ENCODE measurements around the gene CRCP.
"Not testable (repeated sequence)": the region's sequence is repeated elsewhere in the genome, so short reads cannot be mapped to it uniquely, and the experiment has no call there.

CRCP gene

DNA sequence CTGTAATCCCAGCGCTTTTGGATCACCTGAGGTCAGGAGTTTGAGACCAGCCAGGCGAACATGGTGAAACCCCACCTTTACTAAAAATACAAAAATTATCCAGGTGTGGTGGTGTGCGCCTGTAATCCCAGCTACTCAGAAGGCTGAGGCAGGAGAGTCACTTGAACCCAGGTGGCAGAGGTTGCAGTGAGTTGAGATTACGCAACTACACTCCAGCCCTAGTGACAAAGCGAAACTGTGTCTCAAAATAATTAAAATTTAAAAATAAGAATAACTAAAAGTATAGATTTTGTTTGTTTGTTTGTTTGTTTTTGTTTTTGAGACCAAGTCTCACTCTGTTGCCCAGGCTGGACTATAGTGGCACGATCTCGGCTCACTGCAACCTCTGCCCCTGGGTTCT is 41.4 kb downstream of the CRCP start:
- DNase-seq; H3K4me3 ChIP-seq (ENCODE audit: control insufficient read depth in 1 of 7, extremely low read depth in 1 of 7, insufficient read depth in 4 of 7, low read depth in 2 of 7, low read length in 6 of 7); H3K27me3 ChIP-seq (replicated peaks in 2 of 5; ENCODE audit: control insufficient read depth in 4 of 5, insufficient read depth in 5 of 5, low read length in 4 of 5); H3K4me1 ChIP-seq (ENCODE audit: control extremely low read depth in 1 of 4, control insufficient read depth in 4 of 4, insufficient read depth in 4 of 4, low read length in 3 of 4); CTCF ChIA-PET; H3K27ac ChIP-seq (ENCODE audit: insufficient read depth in 1 of 2, low read depth in 1 of 2, low read length in 2 of 2, poor library complexity in 1 of 2, severe bottlenecking in 2 of 2): not testable (repeated sequence)
- Histone ChIP-seq H3K36me3 (ENCODE audit: control insufficient read depth in 4 of 4, insufficient read depth in 4 of 4, low read length in 3 of 4) (peaks cover 14 to 63% (median 39%) of the 10 kb centered on the region in 4 experiments), H3K9me3 (ENCODE audit: control extremely low read depth in 1 of 5, control insufficient read depth in 4 of 5, insufficient read depth in 2 of 5, low read depth in 1 of 5, low read length in 4 of 5) (peaks cover 0 to 19% (median 3%) of the 10 kb centered on the region in 5 experiments)
- WGBS (ENCODE audit: insufficient coverage): 93% methylated on average over 4 of the region's 7 CpGs
- POLR2A ChIA-PET: interaction anchor here (0.6 kb wide), 1 partner anchor 94 kb away, joined by 4 read pairs; no protein-coding TSS in a partner anchor

DNA sequence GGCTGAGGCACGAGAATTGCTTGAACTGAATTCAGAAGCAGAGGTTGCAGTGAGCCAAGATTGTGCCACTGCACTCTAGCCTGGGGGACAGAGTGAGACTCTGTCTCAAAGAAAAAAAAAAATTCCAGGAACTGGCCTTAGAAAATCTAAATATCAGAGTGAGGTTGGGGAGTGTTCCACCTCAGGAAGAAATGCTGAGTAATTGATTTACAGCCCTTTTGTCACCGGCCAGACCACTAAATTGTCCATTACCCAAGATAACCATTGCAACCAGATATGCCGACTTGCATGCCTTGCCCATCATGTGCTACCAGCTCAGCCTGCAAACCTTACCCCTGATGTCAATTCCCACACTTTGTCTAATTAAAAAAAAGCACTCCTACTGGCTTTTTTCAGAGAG is 42.4 kb downstream of the CRCP start:
- Histone ChIP-seq H3K4me3 (ENCODE audit: control insufficient read depth in 1 of 7, extremely low read depth in 1 of 7, insufficient read depth in 4 of 7, low read depth in 2 of 7, low read length in 6 of 7) (no peak overlapping the region), H3K36me3 (ENCODE audit: control insufficient read depth in 4 of 4, insufficient read depth in 4 of 4, low read length in 3 of 4) (peaks cover 14 to 56% (median 31%) of the 10 kb centered on the region in 4 experiments), H3K4me1 (ENCODE audit: control extremely low read depth in 1 of 4, control insufficient read depth in 4 of 4, insufficient read depth in 4 of 4, low read length in 3 of 4) (peaks cover 0 to 4% (median 1%) of the 10 kb centered on the region in 4 experiments), H3K27me3 (replicated peaks in 2 of 5; ENCODE audit: control insufficient read depth in 4 of 5, insufficient read depth in 5 of 5, low read length in 4 of 5) (no peaks in the 10 kb centered on the region), H3K27ac (ENCODE audit: insufficient read depth in 1 of 2, low read depth in 1 of 2, low read length in 2 of 2, poor library complexity in 1 of 2, severe bottlenecking in 2 of 2) (no peak overlapping the region), H3K9me3 (ENCODE audit: control extremely low read depth in 1 of 5, control insufficient read depth in 4 of 5, insufficient read depth in 2 of 5, low read depth in 1 of 5, low read length in 4 of 5) (peaks cover 0 to 19% (median 3%) of the 10 kb centered on the region in 5 experiments)
- ChIA-PET CTCF (interaction anchor here (0.7 kb wide), 1 partner anchor 198 kb away, joined by 4 read pairs; no protein-coding TSS in a partner anchor), POLR2A (no interaction called here)
- WGBS (ENCODE audit: insufficient coverage): 27% methylated on average over 3 of the region's 3 CpGs
- peak; percentile 10 to 55 (median 19) for DNase-seq

DNA sequence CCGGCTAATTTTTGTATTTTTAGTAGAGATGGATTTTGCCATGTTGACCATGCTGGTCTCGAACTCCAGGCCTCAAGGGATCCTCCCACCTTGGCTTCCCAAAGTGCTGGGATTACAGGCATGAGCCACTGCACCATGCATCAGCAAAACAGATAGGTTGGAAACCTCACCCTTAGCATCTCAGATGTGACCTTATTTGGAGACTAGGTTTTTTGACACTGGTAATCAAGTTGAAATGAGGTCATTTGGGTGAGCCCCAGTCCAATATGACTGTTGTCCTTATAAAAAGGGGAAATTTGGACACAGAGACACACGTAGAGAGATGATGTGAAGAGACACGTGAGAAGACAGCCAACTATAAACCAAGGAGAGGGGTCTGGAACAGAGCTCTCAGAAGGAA is 48.0 kb downstream of the CRCP start:
- DNase-seq: no peak
- H3K4me1 ChIP-seq (ENCODE audit: control extremely low read depth in 1 of 4, control insufficient read depth in 4 of 4, insufficient read depth in 4 of 4, low read length in 3 of 4): no peaks in the 10 kb centered on the region
- ChIA-PET POLR2A (no interaction called here), CTCF (interaction anchor here (0.6 kb wide), 1 partner anchor 28 kb away, joined by 3 read pairs; no protein-coding TSS in a partner anchor)
- H3K4me3 ChIP-seq (ENCODE audit: control insufficient read depth in 1 of 7, extremely low read depth in 1 of 7, insufficient read depth in 4 of 7, low read depth in 2 of 7, low read length in 6 of 7): no peak overlapping the region
- H3K27me3 ChIP-seq (replicated peaks in 2 of 5; ENCODE audit: control insufficient read depth in 4 of 5, insufficient read depth in 5 of 5, low read length in 4 of 5): no peaks in the 10 kb centered on the region
- no peak overlapping the region for H3K27ac ChIP-seq (ENCODE audit: insufficient read depth in 1 of 2, low read depth in 1 of 2, low read length in 2 of 2, poor library complexity in 1 of 2, severe bottlenecking in 2 of 2)
- H3K36me3 ChIP-seq (ENCODE audit: control insufficient read depth in 4 of 4, insufficient read depth in 4 of 4, low read length in 3 of 4): peaks cover 6 to 17% (median 8%) of the 10 kb centered on the region in 4 experiments
- 88% methylated on average over 2 of the region's 4 CpGs for WGBS (ENCODE audit: insufficient coverage)
- H3K9me3 ChIP-seq (ENCODE audit: control extremely low read depth in 1 of 5, control insufficient read depth in 4 of 5, insufficient read depth in 2 of 5, low read depth in 1 of 5, low read length in 4 of 5): peaks cover 0 to 19% (median 3%) of the 10 kb centered on the region in 5 experiments

DNA sequence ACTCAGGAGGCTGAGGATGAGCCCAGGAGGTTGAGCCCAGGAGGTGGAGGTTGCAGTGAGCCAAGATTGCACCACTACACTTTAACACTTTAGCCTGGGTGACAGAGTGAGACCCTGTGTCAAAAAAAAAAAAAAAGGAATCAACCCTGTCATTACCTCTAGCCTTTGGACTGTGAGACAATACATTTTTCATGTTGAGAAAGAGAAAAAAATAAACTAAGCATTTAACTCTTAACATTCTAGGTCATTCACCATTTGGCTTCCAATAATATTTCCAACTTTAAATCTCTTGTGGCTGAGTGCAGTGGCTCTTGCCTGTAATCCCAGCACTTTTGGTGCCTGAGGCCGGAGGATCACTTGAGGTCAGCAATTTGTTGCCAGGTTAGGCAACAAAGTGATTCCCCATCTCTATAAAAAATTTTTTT is 48.6 kb downstream of the CRCP start:
- H3K27me3 ChIP-seq (replicated peaks in 2 of 5; ENCODE audit: control insufficient read depth in 4 of 5, insufficient read depth in 5 of 5, low read length in 4 of 5): no peaks in the 10 kb centered on the region
- peaks cover 3 to 11% (median 4%) of the 10 kb centered on the region in 4 experiments for H3K36me3 ChIP-seq (ENCODE audit: control insufficient read depth in 4 of 4, insufficient read depth in 4 of 4, low read length in 3 of 4)
- ChIA-PET CTCF (interaction anchor here (0.6 kb wide), 1 partner anchor 27 kb away, joined by 3 read pairs; no protein-coding TSS in a partner anchor), POLR2A (no interaction called here)
- H3K9me3 ChIP-seq (ENCODE audit: control extremely low read depth in 1 of 5, control insufficient read depth in 4 of 5, insufficient read depth in 2 of 5, low read depth in 1 of 5, low read length in 4 of 5): peaks cover 0 to 14% (median under 1%) of the 10 kb centered on the region in 5 experiments
- 100% methylated on average over 1 of the region's 1 CpG for WGBS (ENCODE audit: insufficient coverage)
- peaks cover 0 to 3% (median 0%) of the 10 kb centered on the region in 4 experiments for H3K4me1 ChIP-seq (ENCODE audit: control extremely low read depth in 1 of 4, control insufficient read depth in 4 of 4, insufficient read depth in 4 of 4, low read length in 3 of 4)
- no peak overlapping the region for H3K27ac ChIP-seq (ENCODE audit: insufficient read depth in 1 of 2, low read depth in 1 of 2, low read length in 2 of 2, poor library complexity in 1 of 2, severe bottlenecking in 2 of 2)
- H3K4me3 ChIP-seq (ENCODE audit: control insufficient read depth in 1 of 7, extremely low read depth in 1 of 7, insufficient read depth in 4 of 7, low read depth in 2 of 7, low read length in 6 of 7): no peak overlapping the region
- DNase-seq: no peak

DNA sequence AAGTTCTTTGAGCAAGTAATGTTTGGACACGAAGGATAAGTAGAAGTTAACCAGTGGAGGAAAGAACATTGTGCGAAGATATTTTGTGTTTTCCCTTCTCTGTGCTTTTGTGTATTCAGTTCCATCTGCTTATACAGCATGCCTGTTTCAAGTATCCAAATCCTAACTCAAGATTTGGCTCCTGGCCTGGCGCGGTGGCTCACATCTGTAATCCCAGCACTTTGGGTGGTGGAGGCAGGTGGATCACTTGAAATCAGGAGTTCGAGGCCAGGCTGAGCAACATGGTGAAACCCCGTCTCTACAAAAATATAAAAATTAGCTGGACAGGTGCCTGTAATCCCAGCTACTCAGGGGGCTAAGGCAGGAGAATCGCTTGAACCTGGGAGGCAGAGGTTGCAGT is 49.7 kb downstream of the CRCP start:
- peaks cover 0 to 6% (median 0%) of the 10 kb centered on the region in 5 experiments for H3K9me3 ChIP-seq (ENCODE audit: control extremely low read depth in 1 of 5, control insufficient read depth in 4 of 5, insufficient read depth in 2 of 5, low read depth in 1 of 5, low read length in 4 of 5)
- H3K4me1 ChIP-seq (ENCODE audit: control extremely low read depth in 1 of 4, control insufficient read depth in 4 of 4, insufficient read depth in 4 of 4, low read length in 3 of 4): peaks cover 0 to 3% (median 0%) of the 10 kb centered on the region in 4 experiments
- no peak overlapping the region for H3K4me3 ChIP-seq (ENCODE audit: control insufficient read depth in 1 of 7, extremely low read depth in 1 of 7, insufficient read depth in 4 of 7, low read depth in 2 of 7, low read length in 6 of 7)
- CTCF ChIA-PET: no interaction called here
- H3K27me3 ChIP-seq (replicated peaks in 2 of 5; ENCODE audit: control insufficient read depth in 4 of 5, insufficient read depth in 5 of 5, low read length in 4 of 5): no peaks in the 10 kb centered on the region
- no peak overlapping the region for H3K27ac ChIP-seq (ENCODE audit: insufficient read depth in 1 of 2, low read depth in 1 of 2, low read length in 2 of 2, poor library complexity in 1 of 2, severe bottlenecking in 2 of 2)
- 100% methylated on average over 4 of the region's 7 CpGs for WGBS (ENCODE audit: insufficient coverage)
- POLR2A ChIA-PET: no interaction called here
- H3K36me3 ChIP-seq (ENCODE audit: control insufficient read depth in 4 of 4, insufficient read depth in 4 of 4, low read length in 3 of 4): peaks cover 0 to 3% (median 0%) of the 10 kb centered on the region in 4 experiments
- DNase-seq: no peak

DNA sequence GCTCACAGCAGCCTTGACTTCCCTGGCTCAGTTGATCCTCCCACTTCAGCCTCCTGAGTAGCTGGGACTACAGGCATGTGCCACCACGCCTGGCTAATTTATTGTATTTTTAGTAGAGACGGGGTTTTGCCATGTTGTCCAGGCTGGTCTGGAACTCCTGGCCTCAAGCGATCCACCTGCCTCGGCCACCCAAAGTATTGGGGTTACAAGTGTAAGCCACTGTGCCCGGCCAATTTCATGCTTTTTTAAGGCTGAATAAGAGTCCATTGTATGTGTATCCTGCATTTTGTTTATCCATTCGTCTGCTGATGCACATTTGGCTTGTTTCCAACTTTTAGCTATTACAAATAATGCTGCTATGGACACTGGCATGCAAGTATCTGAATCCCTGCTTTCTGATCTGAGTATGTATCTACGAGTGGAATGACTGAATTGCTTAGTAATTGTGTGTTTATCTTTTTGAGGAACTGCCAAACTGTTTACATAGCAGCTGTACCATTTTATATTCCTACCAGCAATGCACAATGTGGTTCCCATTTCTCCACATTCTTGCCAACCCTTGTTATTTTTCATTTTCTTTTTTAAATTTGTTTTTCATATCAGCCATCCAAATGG is 53.2 kb downstream of the CRCP start:
- Histone ChIP-seq H3K4me3 (ENCODE audit: control insufficient read depth in 1 of 7, extremely low read depth in 1 of 7, insufficient read depth in 4 of 7, low read depth in 2 of 7, low read length in 6 of 7) (no peak overlapping the region), H3K9me3 (ENCODE audit: control extremely low read depth in 1 of 5, control insufficient read depth in 4 of 5, insufficient read depth in 2 of 5, low read depth in 1 of 5, low read length in 4 of 5) (no peaks in the 10 kb centered on the region), H3K27ac (ENCODE audit: insufficient read depth in 1 of 2, low read depth in 1 of 2, low read length in 2 of 2, poor library complexity in 1 of 2, severe bottlenecking in 2 of 2) (no peak overlapping the region), H3K36me3 (ENCODE audit: control insufficient read depth in 4 of 4, insufficient read depth in 4 of 4, low read length in 3 of 4) (no peaks in the 10 kb centered on the region), H3K4me1 (ENCODE audit: control extremely low read depth in 1 of 4, control insufficient read depth in 4 of 4, insufficient read depth in 4 of 4, low read length in 3 of 4) (peaks cover 0 to 3% (median 0%) of the 10 kb centered on the region in 4 experiments), H3K27me3 (replicated peaks in 2 of 5; ENCODE audit: control insufficient read depth in 4 of 5, insufficient read depth in 5 of 5, low read length in 4 of 5) (no peaks in the 10 kb centered on the region)
- POLR2A ChIA-PET: no interaction called here
- DNase-seq: peak; percentile 2 to 63 (median 52)
- CTCF ChIA-PET: interaction anchor here (0.9 kb wide), 1 partner anchor 246 kb away, joined by 3 read pairs; no protein-coding TSS in a partner anchor
- 80% methylated on average over 7 of the region's 7 CpGs for WGBS (ENCODE audit: insufficient coverage)

DNA sequence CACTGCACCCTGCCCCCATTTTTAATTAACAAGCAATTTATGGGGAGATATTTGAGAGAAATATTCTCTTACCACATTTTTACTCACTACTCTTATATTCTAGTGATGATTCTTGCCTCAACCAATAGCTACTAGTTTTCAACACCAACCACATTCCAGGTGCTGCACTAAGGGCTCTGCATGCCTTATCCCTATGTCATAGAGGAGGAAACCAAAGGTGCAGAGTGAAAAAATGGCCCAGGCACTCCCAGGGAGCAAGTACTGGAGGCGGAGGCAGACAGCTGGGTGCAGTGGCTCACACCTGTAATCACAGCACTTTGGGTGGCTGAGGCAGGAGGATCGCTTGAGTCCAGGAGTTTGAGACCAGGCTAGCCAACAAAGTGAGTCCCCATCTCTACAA is 55.0 kb downstream of the CRCP start:
- H3K27me3 ChIP-seq (replicated peaks in 2 of 5; ENCODE audit: control insufficient read depth in 4 of 5, insufficient read depth in 5 of 5, low read length in 4 of 5): no peaks in the 10 kb centered on the region
- ChIA-PET CTCF (no interaction called here), POLR2A (no interaction called here)
- no peak for DNase-seq
- no peak overlapping the region for H3K27ac ChIP-seq (ENCODE audit: insufficient read depth in 1 of 2, low read depth in 1 of 2, low read length in 2 of 2, poor library complexity in 1 of 2, severe bottlenecking in 2 of 2)
- no peaks in the 10 kb centered on the region for H3K36me3 ChIP-seq (ENCODE audit: control insufficient read depth in 4 of 4, insufficient read depth in 4 of 4, low read length in 3 of 4)
- no peak overlapping the region for H3K4me3 ChIP-seq (ENCODE audit: control insufficient read depth in 1 of 7, extremely low read depth in 1 of 7, insufficient read depth in 4 of 7, low read depth in 2 of 7, low read length in 6 of 7)
- peaks cover 0 to 3% (median 0%) of the 10 kb centered on the region in 4 experiments for H3K4me1 ChIP-seq (ENCODE audit: control extremely low read depth in 1 of 4, control insufficient read depth in 4 of 4, insufficient read depth in 4 of 4, low read length in 3 of 4)
- H3K9me3 ChIP-seq (ENCODE audit: control extremely low read depth in 1 of 5, control insufficient read depth in 4 of 5, insufficient read depth in 2 of 5, low read depth in 1 of 5, low read length in 4 of 5): no peaks in the 10 kb centered on the region
- WGBS (ENCODE audit: insufficient coverage): 100% methylated on average over 2 of the region's 2 CpGs

Measured in common myeloid progenitor, CD34-positive (primary cell).